ENCODE measurements around the gene KPNA1.

Gene KPNA1

GRCh38 chr3:122374034-122374433, 140.7 kb downstream of the KPNA1 start:
- no peak for DNase-seq
